T-cell (primary cell): ENCODE data around the gene C1orf116. TPM values are rescaled to one million over a fixed set of nuclear protein-coding genes. Genes with fewer than 3 reads are reported as not detected.

Experiments
- ATAC-seq, 4 experiments: fragments of 200-7000 bp in 3 of 4; fragments of 150-1000 bp in 1 of 4; cut with Tn5 transposase; replicated peaks in 1 of 4; 1 replicate in 3 of 4; 2 replicates in 1 of 4; pipeline ENCODE4 v1.10.0; 2021; ENCODE audit warnings: moderate library complexity in 3 of 4, mild to moderate bottlenecking in 2 of 4, moderate number of reproducible peaks in 1 of 4
- CTCF ChIA-PET, 2 donors: fragments of 300-600 bp; sonication (Branson Sonifier 250); formaldehyde crosslinking; loops; one replicate each; lab custom pipeline; 2022; ENCODE audit warnings: antibody characterized with exemption in 2 of 2; lab: Charles Lee
- POLR2A ChIA-PET, 2 donors: fragments of 300-600 bp; sonication (Branson Sonifier 250); formaldehyde crosslinking; loops; one replicate each; lab custom pipeline; 2022; ENCODE audit warnings: antibody characterized with exemption in 2 of 2; lab: Charles Lee
- DNase-seq, 35 experiments: peaks; one replicate each; pipeline versions ENCODE4 v3.0.0 to v3.0.0-alpha.2; 2013 to 2023
- H3K27ac ChIP-seq: one replicate; pipeline ENCODE4 v1.5.1; 2013; ENCODE audit warnings: low read length
- H3K27me3 ChIP-seq, 2 experiments: replicated peaks in 1 of 2; 1 replicate in 1 of 2; 2 replicates in 1 of 2; pipeline versions ENCODE4 v1.6.1 to v1.7.0; 2013; ENCODE audit warnings: low read length in 1 of 2, mixed read lengths in 1 of 2; ENCODE audit not compliant: control insufficient read depth in 2 of 2, insufficient read depth in 2 of 2; ENCODE audit errors: extremely low read depth in 1 of 2
- H3K36me3 ChIP-seq, 2 donors: 1 replicate in 1 of 2; 2 replicates in 1 of 2; pipeline versions ENCODE4 v1.6.1 to v1.7.0; 2013; ENCODE audit warnings: low read length in 1 of 2; ENCODE audit not compliant: control insufficient read depth in 2 of 2, insufficient read depth in 1 of 2; ENCODE audit errors: extremely low read depth in 1 of 2
- H3K4me1 ChIP-seq, 2 experiments: 1 replicate in 1 of 2; 2 replicates in 1 of 2; pipeline versions ENCODE4 v1.6.1 to v1.7.0; 2013; ENCODE audit warnings: low read length in 2 of 2, mixed read lengths in 1 of 2; ENCODE audit not compliant: insufficient read depth in 2 of 2, control insufficient read depth in 1 of 2; ENCODE audit errors: extremely low read depth in 1 of 2
- H3K4me3 ChIP-seq, 2 donors: 1 replicate in 1 of 2; 2 replicates in 1 of 2; pipeline versions ENCODE4 v1.5.1 to v1.7.0; 2013; ENCODE audit warnings: mild to moderate bottlenecking in 2 of 2, low read length in 1 of 2, moderate library complexity in 1 of 2; ENCODE audit not compliant: control insufficient read depth in 1 of 2; ENCODE audit errors: extremely low read depth in 1 of 2
- H3K9me3 ChIP-seq: 2 replicates; pipeline ENCODE4 v1.7.0; 2013
- H3K27ac Mint-ChIP-seq, 2 donors: one replicate each; pipeline ENCODE4 v1.8.0; 2020 to 2021; ENCODE audit warnings: mild to moderate bottlenecking in 2 of 2, mixed read lengths in 2 of 2
- H3K27me3 Mint-ChIP-seq, 2 donors: one replicate each; pipeline ENCODE4 v1.8.0; 2021 to 2022; ENCODE audit warnings: mixed read lengths in 2 of 2
- H3K36me3 Mint-ChIP-seq: one replicate; pipeline ENCODE4 v1.8.0; 2021; ENCODE audit warnings: mixed read lengths
- H3K4me1 Mint-ChIP-seq, 3 donors: one replicate each; pipeline ENCODE4 v1.8.0; 2020 to 2022; ENCODE audit warnings: mixed read lengths in 3 of 3, mild to moderate bottlenecking in 1 of 3
- H3K4me3 Mint-ChIP-seq, 3 donors: one replicate each; pipeline ENCODE4 v1.8.0; 2020 to 2022; ENCODE audit warnings: mild to moderate bottlenecking in 3 of 3, mixed read lengths in 3 of 3, moderate library complexity in 3 of 3
- H3K9me3 Mint-ChIP-seq, 3 donors: one replicate each; pipeline ENCODE4 v1.8.0; 2020 to 2022; ENCODE audit warnings: mixed read lengths in 3 of 3
- WGBS: methylation state at CpG from one replicate; pipeline ENCODE4 v1.1.5; 2013; ENCODE audit warnings: missing lambda C conversion rate; ENCODE audit not compliant: insufficient coverage; 5-methylcytosine and 5-hydroxymethylcytosine counted together
- total RNA-seq, 35 experiments: library from RNA in 6 of 35; stranded (reverse) in 6 of 35; fragments of 120-200 nt in 1 of 35; gene quantifications; one replicate each; pipeline versions ENCODE4 v1.2.1 to v1.2.4 and lab custom pipeline; 2013 to 2026

C1orf116 gene
- total RNA-seq, 5 donors from 2014 or later (not counting 1 experiment from before 2014, with no cell fraction given): 0.08 to 0.29 (median 0.14) TPM

- POLR2A ChIA-PET: no interaction called here
These were observed 4.3 kb upstream of the C1orf116 start for GRCh38 chr1:207036865-207037264.

GRCh38 chr1:207035877-207036551 lies 3.5 kb upstream of the C1orf116 start:
- H3K36me3 Mint-ChIP-seq: no peaks in the 10 kb centered on the region
- Histone ChIP-seq H3K27me3 (peaks cover 0 to 12% of the 10 kb centered on the region in 2 experiments), H3K36me3 (no peaks in the 10 kb centered on the region), H3K27ac (no peak overlapping the region), H3K9me3 (no peaks in the 10 kb centered on the region), H3K4me1 (no peaks in the 10 kb centered on the region), H3K4me3 (no peak overlapping the region)
- 83% methylated on average over 1 of the region's 4 CpGs for WGBS
- no peaks in the 10 kb centered on the region for H3K4me1 Mint-ChIP-seq
- DNase-seq (no peak), ATAC-seq (no peak)
- POLR2A ChIA-PET: no interaction called here
- H3K4me3 Mint-ChIP-seq: no peak overlapping the region
- peaks cover 10 to 25% of the 10 kb centered on the region in 2 donors for H3K27me3 Mint-ChIP-seq
- CTCF ChIA-PET: interaction anchor here in 1 of 2 donors (1.0 kb wide), 1 partner anchor 11 kb away, joined by 3 read pairs; no protein-coding TSS in a partner anchor
- no peak overlapping the region for H3K27ac Mint-ChIP-seq
- no peaks in the 10 kb centered on the region for H3K9me3 Mint-ChIP-seq

More at GRCh38 chr1:207036865-207037264, 4.3 kb upstream of the C1orf116 start:
- CTCF ChIA-PET: interaction anchor here in 1 of 2 donors (1.0 kb wide), 1 partner anchor 10 kb away, joined by 3 read pairs; no protein-coding TSS in a partner anchor
- peaks cover 0 to 2% (median 1%) of the 10 kb centered on the region in 3 donors for H3K4me1 Mint-ChIP-seq
- no CpG with 5 or more reads among the region's 1 CpG for WGBS
- H3K9me3 ChIP-seq: no peaks in the 10 kb centered on the region
- H3K36me3 Mint-ChIP-seq: no peaks in the 10 kb centered on the region
- ATAC-seq (no peak), DNase-seq (no peak)
- peaks cover 9 to 16% of the 10 kb centered on the region in 2 donors for H3K27me3 Mint-ChIP-seq
- H3K27ac Mint-ChIP-seq: no peak overlapping the region
- H3K4me3 ChIP-seq: no peak overlapping the region
- H3K27ac ChIP-seq: no peak overlapping the region
- no peak overlapping the region for H3K4me3 Mint-ChIP-seq
- H3K27me3 ChIP-seq: peaks cover 0 to 7% of the 10 kb centered on the region in 2 experiments
- no peaks in the 10 kb centered on the region for H3K4me1 ChIP-seq
- no peaks in the 10 kb centered on the region for H3K9me3 Mint-ChIP-seq
- no peaks in the 10 kb centered on the region for H3K36me3 ChIP-seq

- DNase-seq (no peak), ATAC-seq (no peak)
- H3K9me3 ChIP-seq: no peaks in the 10 kb centered on the region
- H3K9me3 Mint-ChIP-seq: no peaks in the 10 kb centered on the region
- no peaks in the 10 kb centered on the region for H3K4me1 Mint-ChIP-seq
- peaks cover 0 to 15% of the 10 kb centered on the region in 2 experiments for H3K27me3 ChIP-seq
- peaks cover 14 to 31% of the 10 kb centered on the region in 2 donors for H3K27me3 Mint-ChIP-seq
- no peak overlapping the region for H3K27ac Mint-ChIP-seq
- no peaks in the 10 kb centered on the region for H3K36me3 ChIP-seq
- H3K4me3 ChIP-seq: no peak overlapping the region
- POLR2A ChIA-PET: no interaction called here
- no peak overlapping the region for H3K27ac ChIP-seq
- CTCF ChIA-PET: no interaction called here
- H3K36me3 Mint-ChIP-seq: no peaks in the 10 kb centered on the region
- H3K4me1 ChIP-seq: no peaks in the 10 kb centered on the region
- no peak overlapping the region for H3K4me3 Mint-ChIP-seq
These were observed 2.4 kb upstream of the C1orf116 start for GRCh38 chr1:207034998-207035397.

- peaks cover 0 to 15% of the 10 kb centered on the region in 2 experiments for H3K27me3 ChIP-seq
- no peak overlapping the region for H3K27ac Mint-ChIP-seq
- H3K9me3 Mint-ChIP-seq: no peaks in the 10 kb centered on the region
- H3K4me1 ChIP-seq: no peaks in the 10 kb centered on the region
- ATAC-seq: no peak
- H3K9me3 ChIP-seq: no peaks in the 10 kb centered on the region
- POLR2A ChIA-PET: interaction anchor here in 1 of 2 donors (0.7 kb wide), 1 partner anchor 263 kb away, joined by 3 read pairs; no protein-coding TSS in a partner anchor
- DNase-seq: no peak
- H3K36me3 ChIP-seq: no peaks in the 10 kb centered on the region
- no peak overlapping the region for H3K4me3 ChIP-seq
- H3K4me1 Mint-ChIP-seq: no peaks in the 10 kb centered on the region
- no peaks in the 10 kb centered on the region for H3K36me3 Mint-ChIP-seq
- H3K27me3 Mint-ChIP-seq: peaks cover 17 to 34% of the 10 kb centered on the region in 2 donors
- no peak overlapping the region for H3K4me3 Mint-ChIP-seq
- no CpG with 5 or more reads among the region's 1 CpG for WGBS
- no peak overlapping the region for H3K27ac ChIP-seq
- CTCF ChIA-PET: interaction anchor here in 1 of 2 donors (0.6 kb wide), 1 partner anchor 368 kb away, joined by 4 read pairs; no protein-coding TSS in a partner anchor
These were observed 1.7 kb upstream of the C1orf116 start for GRCh38 chr1:207034208-207034607.

- Histone ChIP-seq H3K27me3 (peaks cover 0 to 15% of the 10 kb centered on the region in 2 experiments), H3K36me3 (no peaks in the 10 kb centered on the region), H3K4me1 (no peaks in the 10 kb centered on the region), H3K4me3 (no peak overlapping the region), H3K27ac (no peak overlapping the region), H3K9me3 (no peaks in the 10 kb centered on the region)
- Mint-ChIP-seq H3K27me3 (peaks cover 23 to 38% of the 10 kb centered on the region in 2 donors), H3K36me3 (no peaks in the 10 kb centered on the region), H3K27ac (no peak overlapping the region), H3K4me3 (no peak overlapping the region), H3K9me3 (no peaks in the 10 kb centered on the region), H3K4me1 (no peaks in the 10 kb centered on the region)
- ChIA-PET POLR2A (no interaction called here), CTCF (interaction anchor here (0.5 to 0.7 kb wide), 4 partner anchors 36 to 679 kb away, joined by 3 to 4 read pairs (median 3); no protein-coding TSS in a partner anchor)
- ATAC-seq (no peak), DNase-seq (no peak)
- no CpG with 5 or more reads among the region's 2 CpGs for WGBS
These were observed 746 bp upstream of the C1orf116 start for GRCh38 chr1:207033302-207033701.

GRCh38 chr1:207031632-207032264 lies 808 bp downstream of the C1orf116 start:
- POLR2A ChIA-PET: interaction anchor here in 1 of 2 donors (0.6 kb wide), 1 partner anchor 41 kb away, joined by 4 read pairs; no protein-coding TSS in a partner anchor
- CTCF ChIA-PET: interaction anchor here (0.6 to 0.8 kb wide), 2 partner anchors 10 to 1179 kb away, joined by 3 read pairs; no protein-coding TSS in a partner anchor

More at GRCh38 chr1:207031632-207032264, 808 bp downstream of the C1orf116 start:
- H3K27me3 Mint-ChIP-seq: peaks cover 29 to 46% of the 10 kb centered on the region in 2 donors
- DNase-seq (no peak), ATAC-seq (no peak)
- no peak overlapping the region for H3K27ac Mint-ChIP-seq
- H3K9me3 Mint-ChIP-seq: no peaks in the 10 kb centered on the region
- 71% methylated on average over 1 of the region's 7 CpGs for WGBS
- no peaks in the 10 kb centered on the region for H3K36me3 ChIP-seq
- no peak overlapping the region for H3K4me3 Mint-ChIP-seq
- H3K27me3 ChIP-seq: peaks cover 0 to 22% of the 10 kb centered on the region in 2 experiments
- peaks cover 6% of the 10 kb centered on the region for H3K36me3 Mint-ChIP-seq
- no peak overlapping the region for H3K27ac ChIP-seq
- H3K9me3 ChIP-seq: no peaks in the 10 kb centered on the region
- H3K4me1 Mint-ChIP-seq: no peaks in the 10 kb centered on the region
- H3K4me3 ChIP-seq: no peak overlapping the region
- no peaks in the 10 kb centered on the region for H3K4me1 ChIP-seq
